ENCODE results near the gene SQSTM1.

Gene SQSTM1

DNA sequence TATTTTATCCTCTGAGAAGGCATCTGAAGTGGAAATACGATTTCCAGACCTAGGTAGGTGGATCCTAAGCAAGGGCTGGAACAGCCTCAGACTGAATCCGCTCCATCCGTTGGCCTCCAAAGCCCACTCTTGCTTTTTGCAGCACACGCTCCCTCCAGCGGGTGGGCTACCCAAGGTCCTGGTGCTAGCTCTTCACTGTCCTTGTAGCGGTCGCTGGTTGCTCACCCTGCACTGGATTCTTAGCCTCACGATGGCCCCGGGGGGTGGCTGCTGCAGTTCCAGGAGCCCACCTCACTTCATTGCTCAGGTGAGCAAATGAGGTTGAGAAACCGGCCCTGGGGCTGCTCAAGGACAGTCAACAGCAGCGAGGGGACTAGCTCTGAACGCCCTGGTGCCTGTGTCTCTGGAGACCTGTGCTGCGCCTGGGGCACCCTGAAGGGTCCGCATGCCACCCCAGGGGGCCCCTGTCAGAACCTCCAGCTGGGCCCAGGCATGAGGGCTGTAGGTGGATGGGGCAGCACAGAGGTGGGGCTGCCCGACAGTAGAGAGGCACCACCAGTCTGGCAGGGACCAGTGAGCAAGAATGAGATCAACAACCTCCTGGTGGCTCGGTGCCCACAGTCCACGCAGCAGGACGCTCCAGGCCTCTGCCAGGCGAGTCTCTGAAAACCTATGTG is 18.4 kb upstream of the SQSTM1 start:
- Histone ChIP-seq H3K4me1 (peaks cover 11% of the 10 kb centered on the region), H3K4me2 (ENCODE audit: low read length) (no peak overlapping the region), H2AFZ (no peak overlapping the region), H3K27ac (no peak overlapping the region), H3K4me3 (ENCODE audit: low read depth, low read length) (no peak overlapping the region), H3K27me3 (ENCODE audit: control insufficient read depth, insufficient read depth, low read length) (no peaks in the 10 kb centered on the region), H3K9me3 (ENCODE audit: control insufficient read depth, low read length) (no peaks in the 10 kb centered on the region), H3K36me3 (ENCODE audit: control insufficient read depth, insufficient read depth, low read length) (no peaks in the 10 kb centered on the region), H3K79me2 (peaks cover 27% of the 10 kb centered on the region), H3K9ac (no peak overlapping the region)
- TF ChIP-seq, protein P1, sequence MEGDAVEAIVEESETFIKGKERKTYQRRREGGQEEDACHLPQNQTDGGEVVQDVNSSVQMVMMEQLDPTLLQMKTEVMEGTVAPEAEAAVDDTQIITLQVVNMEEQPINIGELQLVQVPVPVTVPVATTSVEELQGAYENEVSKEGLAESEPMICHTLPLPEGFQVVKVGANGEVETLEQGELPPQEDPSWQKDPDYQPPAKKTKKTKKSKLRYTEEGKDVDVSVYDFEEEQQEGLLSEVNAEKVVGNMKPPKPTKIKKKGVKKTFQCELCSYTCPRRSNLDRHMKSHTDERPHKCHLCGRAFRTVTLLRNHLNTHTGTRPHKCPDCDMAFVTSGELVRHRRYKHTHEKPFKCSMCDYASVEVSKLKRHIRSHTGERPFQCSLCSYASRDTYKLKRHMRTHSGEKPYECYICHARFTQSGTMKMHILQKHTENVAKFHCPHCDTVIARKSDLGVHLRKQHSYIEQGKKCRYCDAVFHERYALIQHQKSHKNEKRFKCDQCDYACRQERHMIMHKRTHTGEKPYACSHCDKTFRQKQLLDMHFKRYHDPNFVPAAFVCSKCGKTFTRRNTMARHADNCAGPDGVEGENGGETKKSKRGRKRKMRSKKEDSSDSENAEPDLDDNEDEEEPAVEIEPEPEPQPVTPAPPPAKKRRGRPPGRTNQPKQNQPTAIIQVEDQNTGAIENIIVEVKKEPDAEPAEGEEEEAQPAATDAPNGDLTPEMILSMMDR (IDR thresholded peaks at IDR 0.05) = no peak

DNA sequence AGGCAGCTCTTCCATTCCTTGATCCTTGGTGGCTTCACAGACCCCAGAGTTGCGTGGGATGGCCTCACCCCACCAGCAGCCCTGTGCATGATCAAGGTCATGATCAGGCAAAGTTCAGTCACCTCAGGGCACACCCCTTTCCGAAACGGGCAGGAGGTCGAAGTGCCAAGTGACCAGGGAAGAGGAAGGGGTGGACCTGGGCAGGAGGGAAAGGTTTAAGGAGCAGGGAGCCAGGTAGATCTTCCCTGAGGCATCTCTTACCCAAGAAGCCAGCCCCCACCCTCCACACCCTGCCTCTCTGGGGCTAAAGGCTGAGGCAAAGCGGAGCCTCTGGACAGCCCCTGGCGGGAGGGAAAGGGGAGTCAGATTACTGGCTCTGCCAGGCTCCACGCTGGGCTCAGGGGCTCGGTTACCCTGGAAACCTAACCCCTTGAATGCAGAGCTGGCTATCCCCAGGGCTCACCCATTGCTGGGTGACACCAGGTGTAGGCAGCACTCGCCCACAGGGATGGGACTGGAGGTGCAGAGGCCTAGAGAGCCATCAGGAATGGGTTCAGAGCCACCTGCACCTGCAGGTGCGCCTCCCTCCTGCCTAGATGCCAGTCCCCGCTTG is 17.6 kb upstream of the SQSTM1 start:
- Histone ChIP-seq H3K4me3 (ENCODE audit: low read depth, low read length) (no peak overlapping the region), H3K27me3 (ENCODE audit: control insufficient read depth, insufficient read depth, low read length) (no peaks in the 10 kb centered on the region), H2AFZ (no peak overlapping the region), H3K27ac (no peak overlapping the region), H3K9me3 (ENCODE audit: control insufficient read depth, low read length) (no peaks in the 10 kb centered on the region), H3K79me2 (peaks cover 27% of the 10 kb centered on the region), H3K9ac (no peak overlapping the region), H3K36me3 (ENCODE audit: control insufficient read depth, insufficient read depth, low read length) (no peaks in the 10 kb centered on the region), H3K4me2 (ENCODE audit: low read length) (no peak overlapping the region), H3K4me1 (peaks cover 11% of the 10 kb centered on the region)
- TF ChIP-seq, protein P1 (IDR thresholded peaks at IDR 0.05) = no peak

DNA sequence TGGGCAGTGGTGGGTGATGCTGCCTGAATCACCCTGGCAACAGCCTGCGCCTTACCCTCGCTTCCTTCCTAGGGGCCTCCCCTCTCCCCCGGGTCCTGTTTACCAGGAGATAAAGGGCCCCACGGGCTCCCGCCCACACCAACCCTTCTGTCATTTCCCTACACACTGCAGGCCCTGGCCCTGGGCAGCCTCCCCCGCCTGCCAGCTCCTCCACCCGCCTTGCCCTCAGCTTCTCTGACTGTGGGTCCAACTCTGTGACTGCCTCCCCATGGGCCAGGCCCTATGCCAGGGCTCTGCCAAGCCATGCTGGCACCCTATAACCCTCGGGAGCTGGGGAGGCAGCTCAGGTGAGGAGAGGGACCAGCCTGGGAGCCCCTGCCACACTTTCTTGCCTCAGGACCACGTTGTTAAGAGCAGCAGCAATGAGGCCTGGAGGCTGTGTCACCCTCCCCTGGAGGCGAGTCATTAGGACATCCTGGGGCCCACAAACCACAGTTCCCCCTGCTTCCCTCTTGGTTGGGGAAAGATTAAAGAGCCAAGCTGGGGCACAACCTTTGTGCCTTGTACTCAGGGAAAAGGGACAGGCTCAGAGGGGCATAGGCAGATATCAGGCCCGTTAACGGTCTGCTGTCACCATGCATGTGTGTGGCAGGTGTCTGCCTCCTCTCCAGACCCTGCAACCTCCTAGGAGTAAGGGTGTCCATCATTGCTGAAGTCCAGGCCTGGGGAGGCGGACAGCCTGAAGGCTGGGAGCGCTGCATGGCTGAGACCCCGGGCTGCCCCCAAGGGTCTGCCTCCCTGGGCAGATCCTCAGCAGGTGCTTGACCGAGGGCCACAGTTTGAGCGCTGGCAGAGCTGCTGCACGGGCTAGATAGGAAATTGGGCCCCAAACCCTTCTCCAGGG is 16.8 kb upstream of the SQSTM1 start:
- H3K9ac ChIP-seq = no peak overlapping the region
- no peaks in the 10 kb centered on the region for H3K9me3 ChIP-seq (ENCODE audit: control insufficient read depth, low read length)
- H2AFZ ChIP-seq = no peak overlapping the region
- H3K79me2 ChIP-seq = peaks cover 27% of the 10 kb centered on the region
- TF ChIP-seq, protein P1 (IDR thresholded peaks at IDR 0.05) = no peak
- H3K27me3 ChIP-seq (ENCODE audit: control insufficient read depth, insufficient read depth, low read length) = no peaks in the 10 kb centered on the region
- H3K4me2 ChIP-seq (ENCODE audit: low read length) = no peak overlapping the region
- no peak overlapping the region for H3K4me3 ChIP-seq (ENCODE audit: low read depth, low read length)
- no peaks in the 10 kb centered on the region for H3K36me3 ChIP-seq (ENCODE audit: control insufficient read depth, insufficient read depth, low read length)
- H3K4me1 ChIP-seq = peaks cover 11% of the 10 kb centered on the region
- no peak overlapping the region for H3K27ac ChIP-seq

DNA sequence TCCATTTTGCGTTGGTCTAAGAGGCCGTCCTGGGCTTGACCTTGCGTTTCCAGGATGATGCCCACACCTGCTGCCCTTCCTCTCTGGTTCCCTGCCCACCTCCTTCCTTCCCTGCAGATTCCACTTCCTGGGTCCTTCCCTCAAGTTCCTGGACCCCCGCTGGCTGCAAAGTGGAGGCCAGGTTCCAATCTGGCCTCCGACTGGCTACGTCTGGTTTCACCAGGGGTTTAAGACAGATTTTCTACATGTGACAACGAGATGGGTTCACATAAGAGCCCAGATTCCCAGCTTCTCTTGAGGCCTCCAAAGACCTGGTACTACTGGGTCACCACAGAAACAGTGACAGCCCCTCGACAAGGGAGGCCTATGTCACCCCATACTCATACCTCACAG is 16.2 kb upstream of the SQSTM1 start:
- TF ChIP-seq, protein P1 (IDR thresholded peaks at IDR 0.05) = no peak
- H3K4me3 ChIP-seq (ENCODE audit: low read depth, low read length) = no peak overlapping the region

More for the DNA sequence above, 16.2 kb upstream of the SQSTM1 start:
- Histone ChIP-seq H3K4me2 (ENCODE audit: low read length) (peak overlapping the region; percentile 97), H3K9ac (peak overlapping the region; percentile 8), H3K79me2 (peaks cover 27% of the 10 kb centered on the region), H3K27me3 (ENCODE audit: control insufficient read depth, insufficient read depth, low read length) (no peaks in the 10 kb centered on the region), H3K27ac (no peak overlapping the region), H3K36me3 (ENCODE audit: control insufficient read depth, insufficient read depth, low read length) (no peaks in the 10 kb centered on the region), H3K4me1 (peaks cover 11% of the 10 kb centered on the region), H2AFZ (no peak overlapping the region), H3K9me3 (ENCODE audit: control insufficient read depth, low read length) (no peaks in the 10 kb centered on the region)

All from parathyroid adenoma (tissue), 2 donors.